Stimulated activated CD4-positive, alpha-beta T cell treated with anti-CD3 and anti-CD28 coated beads, Interleukin-12 subunit alpha, Interleukin-12 subunit beta, amount 100 ng/mL, for 4 hours (primary cell): ENCODE results near the gene SH2D4B.
A peak's percentile ranks its signal among the peaks of the same experiment; 100 is the strongest.

Experiments used
- DNase-seq: peaks from one replicate; pipeline ENCODE4 v3.0.0-alpha.2; 2020

Gene SH2D4B

GRCh38 chr10:80649183-80649582, 111.5 kb downstream of the SH2D4B start:
- no peak for DNase-seq

GRCh38 chr10:80655898-80656297, 118.2 kb downstream of the SH2D4B start:
- no peak for DNase-seq

- no peak for DNase-seq
Measured at GRCh38 chr10:80658068-80658467, 120.4 kb downstream of the SH2D4B start.

GRCh38 chr10:80659289-80659688, 121.6 kb downstream of the SH2D4B start:
- no peak for DNase-seq

GRCh38 chr10:80660266-80660665, 122.6 kb downstream of the SH2D4B start:
- no peak for DNase-seq

- no peak for DNase-seq
Measured at GRCh38 chr10:80660736-80661135, 123.0 kb downstream of the SH2D4B start.

GRCh38 chr10:80661526-80661925, 123.8 kb downstream of the SH2D4B start:
- DNase-seq, result no peak

GRCh38 chr10:80662429-80663261, 124.9 kb downstream of the SH2D4B start:
- DNase-seq, result peak; percentile 71

GRCh38 chr10:80664071-80664680, 126.5 kb downstream of the SH2D4B start:
- DNase-seq, result peak; percentile 44

GRCh38 chr10:80669485-80669884, 131.8 kb downstream of the SH2D4B start:
- no peak for DNase-seq

- no peak for DNase-seq
Measured at GRCh38 chr10:80670774-80671173, 133.1 kb downstream of the SH2D4B start.

GRCh38 chr10:80671847-80672246, 134.1 kb downstream of the SH2D4B start:
- no peak for DNase-seq

- no peak for DNase-seq
Measured at GRCh38 chr10:80672613-80673012, 134.9 kb downstream of the SH2D4B start.

- no peak for DNase-seq
Measured at GRCh38 chr10:80674809-80675208, 137.1 kb downstream of the SH2D4B start.

GRCh38 chr10:80681142-80681541, 143.4 kb downstream of the SH2D4B start:
- DNase-seq, result no peak

- DNase-seq, result no peak
Measured at GRCh38 chr10:80684259-80684658, 146.6 kb downstream of the SH2D4B start.

- no peak for DNase-seq
Measured at GRCh38 chr10:80685355-80685754, 147.7 kb downstream of the SH2D4B start.

GRCh38 chr10:80686734-80687475, 149.2 kb downstream of the SH2D4B start:
- no peak for DNase-seq

- no peak for DNase-seq
Measured at GRCh38 chr10:80687476-80687789, 149.7 kb downstream of the SH2D4B start.

GRCh38 chr10:80690434-80690833, 152.7 kb downstream of the SH2D4B start:
- DNase-seq, result no peak

GRCh38 chr10:80691441-80691840, 153.7 kb downstream of the SH2D4B start:
- DNase-seq, result no peak

- no peak for DNase-seq
Measured at GRCh38 chr10:80693565-80693964, 155.9 kb downstream of the SH2D4B start.

GRCh38 chr10:80694930-80695329, 157.2 kb downstream of the SH2D4B start:
- DNase-seq, result no peak
